ENCODE measurements around the gene HPSE. TPM values are rescaled to one million over a fixed set of nuclear protein-coding genes. Genes with fewer than 3 reads are reported as not detected.

Gene HPSE
- total RNA-seq, 1 donor from 2014 or later: 0.80 TPM

- Mint-ChIP-seq H3K36me3 (no peaks in the 10 kb centered on the region), H3K27me3 (ENCODE audit: low read depth) (no peaks in the 10 kb centered on the region), H3K4me3 (no peak overlapping the region), H3K9me3 (no peaks in the 10 kb centered on the region), H3K27ac (no peak overlapping the region), H3K4me1 (peaks cover 2% of the 10 kb centered on the region)
- TF ChIP-seq CTCF (IDR thresholded peaks at IDR 0.05; ENCODE audit: unreplicated experiment): no peak
- no peak for DNase-seq (ENCODE audit: low spot score in 2 of 2, unreplicated experiment in 2 of 2)
These were observed 83.8 kb downstream of the HPSE start for GRCh38 chr4:83250687-83251446.

- H3K9me3 Mint-ChIP-seq: peaks cover 5% of the 10 kb centered on the region
- DNase-seq (ENCODE audit: low spot score in 2 of 2, unreplicated experiment in 2 of 2): no peak
- no peaks in the 10 kb centered on the region for H3K4me1 Mint-ChIP-seq
- no peak overlapping the region for H3K27ac Mint-ChIP-seq
- no peaks in the 10 kb centered on the region for H3K27me3 Mint-ChIP-seq (ENCODE audit: low read depth)
- H3K4me3 Mint-ChIP-seq: no peak overlapping the region
- TF ChIP-seq CTCF (IDR thresholded peaks at IDR 0.05; ENCODE audit: unreplicated experiment): no peak
- no peaks in the 10 kb centered on the region for H3K36me3 Mint-ChIP-seq
These were observed 86.2 kb downstream of the HPSE start for GRCh38 chr4:83248486-83248885.

GRCh38 chr4:83247415-83248357 is 87.0 kb downstream of the HPSE start:
- Mint-ChIP-seq H3K4me3 (no peak overlapping the region), H3K9me3 (peaks cover 5% of the 10 kb centered on the region), H3K36me3 (no peaks in the 10 kb centered on the region), H3K4me1 (no peaks in the 10 kb centered on the region), H3K27ac (no peak overlapping the region), H3K27me3 (ENCODE audit: low read depth) (no peaks in the 10 kb centered on the region)
- no peak for TF ChIP-seq CTCF (IDR thresholded peaks at IDR 0.05; ENCODE audit: unreplicated experiment)
- no peak for DNase-seq (ENCODE audit: low spot score in 2 of 2, unreplicated experiment in 2 of 2)

Other genes with a start within 250 kb of the HPSE start
- gene PLAC8, start 220.1 kb downstream of the HPSE start, total RNA-seq: 0.50 to 1.6 TPM (median 1.2 TPM) in 3 replicates
- gene COQ2, start 50.0 kb downstream of the HPSE start, total RNA-seq: 7.3 to 8.0 TPM (median 7.9 TPM) in 3 replicates
- gene HELQ, start 121.0 kb upstream of the HPSE start, total RNA-seq: 13.7 to 14.8 TPM (median 14.6 TPM) in 3 replicates
- 39.2 to 43.8 TPM (median 43.1 TPM) in 3 replicates for gene MRPS18C, start 121.2 kb upstream of the HPSE start, total RNA-seq
- gene ABRAXAS1, start 150.3 kb upstream of the HPSE start, total RNA-seq: 21.4 to 23.2 TPM (median 22.7 TPM) in 3 replicates
- 0.18 to 0.35 TPM in 2 of 3 replicates, not detected in the other for gene GPAT3, start 201.3 kb upstream of the HPSE start, total RNA-seq